ENCODE data around the gene AKIRIN1.
"Not testable (repeated sequence)": the region's sequence is repeated elsewhere in the genome, so short reads cannot be mapped to it uniquely, and the experiment has no call there.

The AKIRIN1 gene

GRCh38 chr1:38990738-38991637 lies at the start of gene AKIRIN1:
TSS of gene AKIRIN1 (plus strand) at chr1:38991276. CDS start at chr1:38991381, 105 bp downstream.
- FAIRE-seq, result no peak

DNA sequence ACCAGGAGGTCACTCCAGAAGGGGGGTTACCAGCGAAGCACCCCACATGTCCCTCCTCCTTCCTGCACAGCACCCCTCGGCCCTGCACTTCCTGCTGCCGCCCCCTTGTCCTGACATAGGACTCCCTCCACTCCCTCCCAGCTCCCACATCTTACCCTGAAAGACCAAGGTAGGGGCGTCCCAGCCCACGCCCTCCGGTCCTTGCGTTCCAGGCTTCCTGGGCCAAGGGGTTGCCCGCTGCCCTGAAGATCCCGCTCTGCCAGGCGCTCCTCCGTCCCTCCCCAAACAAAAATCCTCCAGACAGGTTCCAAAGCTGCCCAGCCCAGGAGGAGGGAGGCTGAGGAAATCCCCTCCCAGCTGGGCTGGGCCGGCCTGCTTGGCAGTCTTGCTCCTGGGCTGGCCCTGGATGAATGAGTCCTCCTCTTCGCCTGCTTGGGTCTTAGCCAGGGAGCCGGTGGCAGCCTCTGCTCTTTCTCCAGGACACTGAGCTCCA lies 49.5 kb upstream of the AKIRIN1 start, which contains the start of gene RHBDL2:
TSS of gene RHBDL2 (minus strand) at position 304 of the 493 bp plus-strand sequence. CDS start 22,618 bp downstream, outside the sequence.
- no peak for FAIRE-seq

GRCh38 chr1:38942664-38943428 lies 48.2 kb upstream of the AKIRIN1 start:
- no peak for FAIRE-seq

DNA sequence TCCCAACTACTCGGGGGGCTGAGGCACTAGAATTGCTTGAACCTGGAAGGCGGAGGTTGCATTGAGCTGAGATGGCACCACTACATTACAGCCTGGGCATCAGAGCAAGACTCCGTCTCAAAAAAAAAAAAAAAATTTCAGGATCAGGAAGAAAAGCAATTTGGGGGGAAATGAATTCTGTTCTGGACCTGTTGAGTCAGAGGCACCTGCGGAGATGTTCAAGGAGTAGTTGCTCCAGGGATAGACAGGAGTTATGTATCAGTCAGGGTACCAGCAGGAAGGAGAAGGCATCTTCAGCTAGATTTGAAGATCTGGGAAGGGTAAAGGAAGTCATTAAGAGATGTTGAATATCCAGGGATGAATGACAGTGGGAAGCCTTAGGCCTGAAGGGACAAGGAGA lies 46.5 kb upstream of the AKIRIN1 start:
- FAIRE-seq, result no peak

- no peak for FAIRE-seq
Observed at GRCh38 chr1:38950553-38950952, 40.5 kb upstream of the AKIRIN1 start.

DNA sequence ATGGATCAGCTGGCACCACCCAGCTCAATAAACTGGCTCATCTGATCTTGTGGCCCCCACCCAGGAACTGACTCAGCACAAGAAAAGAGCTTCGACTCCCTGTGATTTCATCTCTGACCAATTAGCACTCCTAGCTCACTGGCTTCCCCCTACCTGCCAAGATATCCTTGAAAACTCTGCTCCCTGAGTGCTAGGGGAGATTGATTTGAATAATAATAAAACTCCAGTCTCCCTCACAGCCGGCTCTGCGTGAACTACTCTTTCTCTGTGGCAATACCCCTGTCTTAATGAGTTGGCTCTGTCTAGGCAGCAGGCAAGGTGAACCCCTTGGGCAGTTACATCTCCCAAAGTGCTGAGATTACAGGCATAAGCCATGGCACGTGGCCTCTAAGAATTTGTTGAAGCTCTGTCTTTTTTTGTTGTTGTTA lies 37.6 kb upstream of the AKIRIN1 start:
- no peak for FAIRE-seq

GRCh38 chr1:38958967-38959366 lies 32.1 kb upstream of the AKIRIN1 start:
- FAIRE-seq, result no peak

DNA sequence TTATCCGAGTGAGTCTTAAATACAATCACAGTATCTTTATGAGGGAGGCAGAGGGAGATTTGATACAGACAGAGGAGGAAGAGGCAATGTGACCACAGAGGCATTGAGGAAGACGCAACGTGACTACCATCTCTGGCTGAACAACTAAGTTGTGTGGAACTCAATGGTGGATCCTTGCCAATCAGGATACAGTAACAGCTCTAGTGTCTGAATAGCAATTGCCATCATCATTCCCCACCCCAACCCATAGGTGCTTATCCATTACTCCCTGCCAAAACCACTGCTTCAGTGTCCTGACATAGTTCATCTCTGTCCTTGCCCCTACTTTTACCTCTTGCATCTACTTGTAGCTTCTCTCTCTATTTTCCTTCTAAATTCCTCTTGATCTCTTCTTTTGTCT lies 29.0 kb upstream of the AKIRIN1 start:
- FAIRE-seq, result no peak

- no peak for FAIRE-seq
Observed at GRCh38 chr1:38962560-38962959, 28.5 kb upstream of the AKIRIN1 start.

DNA sequence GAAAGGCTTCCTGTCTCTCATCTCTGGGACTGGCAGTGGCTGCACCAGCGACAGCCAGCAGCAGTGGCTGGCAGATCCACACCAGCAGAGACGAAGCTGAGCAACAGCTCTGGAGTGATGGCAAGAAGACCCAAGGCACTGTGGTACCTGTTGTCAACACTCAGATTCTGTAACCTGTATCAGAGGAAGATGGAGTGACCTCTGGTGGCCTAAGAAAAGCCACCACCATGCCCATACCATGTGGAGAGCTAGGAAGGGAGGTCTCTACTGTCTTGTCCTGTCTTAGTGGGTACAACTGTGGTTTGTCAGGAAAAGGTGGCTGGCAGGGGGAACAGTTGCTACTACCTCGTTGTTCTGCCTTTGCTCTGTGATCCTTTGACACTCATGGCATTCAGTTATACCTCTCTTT lies 26.9 kb upstream of the AKIRIN1 start:
- FAIRE-seq, result no peak

DNA sequence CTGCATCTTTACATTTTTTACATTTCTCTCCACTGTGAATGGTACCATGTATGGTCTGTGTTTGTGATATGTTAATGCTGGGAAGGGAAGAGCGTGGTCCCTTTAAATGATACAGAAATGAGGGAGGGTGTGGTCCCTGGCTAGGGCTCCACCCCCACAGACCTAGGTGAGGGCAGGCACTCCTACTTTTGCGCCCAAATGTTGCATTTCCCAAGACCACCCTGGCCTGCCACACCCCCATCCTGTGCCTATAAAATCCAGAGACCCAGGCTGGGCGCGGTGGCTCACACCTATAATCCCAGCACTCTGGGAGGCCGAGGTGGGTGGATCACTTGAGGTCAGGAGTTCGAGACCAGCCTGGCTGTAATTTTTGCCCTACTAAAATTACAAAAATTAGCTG lies 17.9 kb upstream of the AKIRIN1 start:
- not testable (repeated sequence) for FAIRE-seq

DNA sequence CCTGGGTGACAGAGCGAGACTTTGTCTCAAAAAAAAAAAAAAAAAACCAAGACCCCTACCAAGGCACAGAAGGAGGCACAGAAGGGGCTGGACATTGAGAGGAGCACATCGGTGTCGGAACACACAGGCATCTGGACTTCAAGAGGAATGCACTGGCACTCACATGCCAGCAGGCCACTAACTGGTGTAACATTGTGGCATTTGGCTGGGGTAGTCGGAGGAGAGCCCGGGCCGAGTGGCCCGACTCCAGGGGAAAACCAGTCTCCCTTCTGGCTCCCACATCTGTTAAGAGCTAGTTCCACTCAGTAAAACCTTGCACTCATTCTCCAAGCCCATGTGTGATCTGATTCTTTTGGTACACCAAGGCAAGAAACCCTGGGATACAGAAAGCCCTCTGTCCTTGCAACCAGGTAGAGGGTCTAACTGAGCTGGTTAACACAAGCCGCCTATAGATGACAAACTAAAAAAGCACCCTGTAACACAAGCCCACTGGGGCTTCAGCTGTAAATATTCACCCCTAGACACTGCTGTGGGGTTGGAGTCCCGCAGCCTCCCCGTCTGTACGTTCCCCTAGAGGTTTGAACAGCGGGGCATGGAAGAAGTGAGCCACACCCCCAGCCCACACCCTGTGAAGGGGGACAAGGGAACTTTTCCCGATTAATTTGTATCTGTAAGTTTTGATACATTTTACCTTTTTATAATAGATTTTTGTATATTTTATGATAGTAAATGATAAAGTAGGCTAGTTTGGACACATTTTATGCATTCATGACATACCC lies 17.2 kb upstream of the AKIRIN1 start:
- FAIRE-seq, result no peak

GRCh38 chr1:38977399-38978244 lies 13.5 kb upstream of the AKIRIN1 start:
- FAIRE-seq, result not testable (repeated sequence)

DNA sequence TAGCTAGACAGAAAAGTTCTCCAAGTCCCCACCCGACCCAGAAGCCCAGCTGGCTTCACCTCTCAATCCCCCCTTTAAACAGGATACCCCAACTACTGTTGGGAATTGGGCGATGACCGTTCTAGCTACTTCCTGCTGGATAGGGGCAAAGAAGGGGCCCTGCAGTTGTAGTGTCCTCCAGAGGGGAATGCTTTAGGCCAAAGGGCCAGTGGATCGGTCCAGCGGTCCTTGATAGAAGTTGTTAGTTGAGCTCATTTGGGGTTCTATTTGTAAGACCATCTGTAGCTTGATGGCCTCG lies 12.9 kb upstream of the AKIRIN1 start:
- not testable (repeated sequence) for FAIRE-seq

DNA sequence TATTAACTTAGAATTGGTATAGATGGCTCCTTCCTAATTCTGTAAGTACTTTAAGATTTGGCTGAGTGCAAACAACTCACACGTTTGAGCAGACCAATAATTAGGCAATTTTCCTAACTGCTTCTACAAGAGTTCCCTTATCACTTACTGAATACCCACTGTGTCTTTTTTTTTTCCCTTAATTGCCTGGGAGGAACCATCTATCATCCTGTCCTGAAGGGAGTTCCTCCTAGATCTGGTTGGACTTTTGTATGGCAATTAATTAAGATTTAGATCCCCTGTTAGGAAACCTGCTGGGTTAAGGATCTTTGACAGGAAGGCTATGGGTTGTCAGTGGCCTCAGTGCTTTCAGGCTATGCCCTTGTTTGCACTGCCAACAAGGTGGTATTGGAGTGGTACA lies 11.7 kb upstream of the AKIRIN1 start:
- not testable (repeated sequence) for FAIRE-seq

- FAIRE-seq, result no peak
Observed at GRCh38 chr1:38989979-38990378, 1.1 kb upstream of the AKIRIN1 start.

DNA sequence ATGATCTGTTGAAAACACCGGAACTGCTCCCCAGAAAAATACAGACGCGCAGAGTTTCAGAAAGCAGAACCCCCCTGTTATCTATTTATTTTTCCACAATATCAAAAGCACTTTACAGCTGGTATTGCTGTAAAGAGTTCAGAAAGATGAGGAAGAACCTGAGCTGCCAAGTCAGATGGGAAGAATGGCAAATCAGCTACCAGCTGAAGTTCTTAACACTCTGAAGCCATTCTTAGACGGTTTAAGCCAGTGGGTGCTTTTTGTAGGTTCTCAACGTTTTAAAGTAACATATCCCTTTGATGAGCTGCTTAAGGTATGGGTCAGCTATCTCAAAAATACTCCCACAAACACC lies 714 bp upstream of the AKIRIN1 start:
- no peak for FAIRE-seq

DNA sequence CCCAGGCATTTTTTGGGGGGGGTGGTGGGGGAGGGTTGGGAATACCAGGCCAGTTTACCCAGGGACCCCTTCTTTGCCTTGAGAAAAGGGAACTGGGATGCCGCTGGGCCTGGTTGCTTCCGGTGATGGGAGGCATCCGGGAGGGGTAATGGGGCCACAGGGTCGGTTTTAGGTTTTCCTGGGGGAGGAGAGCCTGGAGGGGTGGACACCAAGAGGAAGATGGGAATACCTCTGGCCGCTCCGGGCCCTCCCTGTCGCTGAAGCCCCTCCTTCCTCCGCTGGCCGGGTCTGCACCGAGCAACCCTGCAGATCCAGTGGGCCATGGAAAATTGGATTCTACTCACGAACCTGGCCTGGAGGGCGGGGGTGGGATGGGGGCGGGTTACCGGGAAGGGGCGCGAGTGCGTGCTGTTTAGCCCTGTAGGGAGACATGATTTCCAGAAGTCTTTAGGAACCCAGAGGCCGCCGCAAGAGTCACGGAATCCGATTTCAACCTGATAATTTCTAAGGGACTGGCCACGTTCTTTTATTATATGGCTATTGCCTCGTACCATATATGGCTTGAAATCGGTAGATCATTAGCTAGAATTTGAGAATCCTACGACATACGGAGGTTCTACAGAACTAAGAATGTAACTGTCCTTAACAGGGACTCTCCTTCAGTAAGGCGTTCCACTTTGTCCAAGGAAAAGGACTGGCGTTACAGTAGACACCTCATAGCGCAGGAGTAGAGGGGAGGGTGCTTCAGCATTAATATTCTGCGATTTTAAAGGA lies 749 bp downstream of the AKIRIN1 start:
- no peak for FAIRE-seq

GRCh38 chr1:38992412-38993111 lies 1.5 kb downstream of the AKIRIN1 start:
- FAIRE-seq, result no peak

DNA sequence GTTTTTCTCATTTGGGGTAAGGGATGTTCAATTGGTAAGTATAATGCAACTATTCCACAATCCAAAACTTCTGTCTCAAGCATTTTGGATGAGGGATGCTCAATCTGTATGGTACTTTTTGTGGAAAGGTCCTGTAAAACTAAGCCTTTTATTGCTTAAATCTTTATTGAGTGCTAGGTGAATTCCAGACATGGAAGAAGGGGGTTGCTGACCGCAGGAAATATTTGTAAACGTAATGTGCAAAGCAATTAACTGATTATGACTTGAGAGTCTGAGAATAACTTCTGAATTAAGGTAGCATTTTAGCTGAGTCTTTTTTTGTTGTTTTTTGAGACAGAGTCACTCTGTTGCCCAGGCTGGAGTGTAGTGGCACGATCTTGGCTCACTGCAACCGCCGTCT lies 3.1 kb downstream of the AKIRIN1 start:
- no peak for FAIRE-seq

Measured in endometrium (tissue), 2 donors.